Measurements from ENCODE around the gene NUP93.

DNA sequence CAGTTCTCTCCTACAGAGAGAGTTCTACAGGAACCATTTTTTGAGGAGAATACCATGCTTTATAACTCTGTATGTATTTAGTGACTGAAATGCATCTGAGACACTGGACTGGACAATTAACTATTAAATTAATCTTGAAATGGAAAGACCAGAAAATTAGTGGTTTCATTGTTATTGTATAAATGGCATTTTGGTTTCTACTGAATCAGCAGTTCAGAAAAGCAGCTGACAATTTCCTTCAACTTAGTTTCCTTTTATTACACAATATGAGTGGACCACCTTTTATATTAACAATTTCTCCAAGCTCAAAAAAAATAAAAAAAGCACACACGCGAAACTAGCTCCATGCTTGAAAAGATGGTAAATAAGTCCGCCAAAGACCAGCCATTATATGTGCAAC lies 69.0 kb downstream of the NUP93 start:
- TF ChIP-seq POLR2AphosphoS5 (IDR thresholded peaks at IDR 0.05; ENCODE audit: borderline replicate concordance, low read depth, low read length) (no peak), EZH2 (IDR thresholded peaks at IDR 0.05) (no peak), FOXP2 (optimal IDR thresholded peaks at IDR 0.05; ENCODE audit: control extremely low read depth, extremely low read length, insufficient read depth) (no peak)
